Vagina (tissue), 2 donors: ENCODE results near the gene SNX17.

Experiments used
- CTCF ChIP-seq, 3 experiments: fragments of 450-650 bp in 2 of 3; fragments of 200-600 bp in 1 of 3; sonication (generic) in 1 of 3; IDR thresholded peaks; one replicate each; pipeline ENCODE4 v1.5.1; 2017 to 2019; ENCODE audit warnings: antibody characterized with exemption in 3 of 3, mild to moderate bottlenecking in 2 of 3, moderate library complexity in 2 of 3
- POLR2A ChIP-seq, 2 donors: fragments of 450-650 bp; IDR thresholded peaks; one replicate each; pipeline ENCODE4 v1.6.1; 2017; ENCODE audit warnings: antibody characterized with exemption in 2 of 2, mild to moderate bottlenecking in 2 of 2, moderate library complexity in 2 of 2
- POLR2AphosphoS5 ChIP-seq, 2 donors: sonication (generic); formaldehyde crosslinking; IDR thresholded peaks; one replicate each; pipeline ENCODE4 v1.9.0; 2017; ENCODE audit warnings: antibody characterized with exemption in 2 of 2, mild to moderate bottlenecking in 2 of 2, low read depth in 1 of 2; ENCODE audit not compliant: insufficient read depth in 1 of 2

GRCh38 chr2:27347641-27348040 is 22.8 kb upstream of the SNX17 start:
- TF ChIP-seq CTCF (IDR thresholded peaks at IDR 0.05) (no peak), POLR2A (IDR thresholded peaks at IDR 0.05) (no peak), POLR2AphosphoS5 (IDR thresholded peaks at IDR 0.05; ENCODE audit: insufficient read depth in 1 of 2, low read depth in 1 of 2) (no peak)
